PFSK-1 (cell line): ENCODE results near the gene CCSER2.

ENCODE experiments used
- FOXP2 ChIP-seq: optimal IDR thresholded peaks from 2 replicates; pipeline ENCODE3; 2011; ENCODE audit warnings: borderline replicate concordance, control low read depth, inconsistent platforms; ENCODE audit not compliant: insufficient read depth; ENCODE audit errors: extremely low read length, extremely low read depth
- POLR2AphosphoS5 ChIP-seq: IDR thresholded peaks from 2 replicates; pipeline ENCODE4 v1.6.1; 2012; ENCODE audit warnings: low read depth, mild to moderate bottlenecking, control low read depth, low read length, moderate library complexity
- REST ChIP-seq, 2 experiments: IDR thresholded peaks; 2 replicates each; pipeline versions ENCODE4 v1.6.1 to v1.8.0; 2011 to 2012; ENCODE audit warnings: low read depth in 2 of 2, low read length in 2 of 2, control low read depth in 1 of 2, inconsistent platforms in 1 of 2, mild to moderate bottlenecking in 1 of 2, moderate library complexity in 1 of 2; ENCODE audit not compliant: insufficient read depth in 1 of 2
- SIN3A ChIP-seq: IDR thresholded peaks from 2 replicates; pipeline ENCODE4 v1.6.1; 2012; ENCODE audit warnings: mild to moderate bottlenecking, low read length, moderate library complexity, borderline replicate concordance; ENCODE audit not compliant: insufficient read depth
- TAF1 ChIP-seq: IDR thresholded peaks from 2 replicates; pipeline ENCODE4 v1.6.1; 2012; ENCODE audit warnings: low read length, control low read depth, borderline replicate concordance; ENCODE audit not compliant: insufficient read depth

The CCSER2 gene

GRCh38 chr10:84367256-84367655 lies 38.9 kb downstream of the CCSER2 start:
- TF ChIP-seq SIN3A = no peak
- no peak for TF ChIP-seq FOXP2
- TF ChIP-seq POLR2AphosphoS5 = no peak
- no peak for TF ChIP-seq REST (IDR thresholded peaks at IDR 0.05; ENCODE audit: insufficient read depth in 1 of 2, low read depth in 2 of 2, low read length in 2 of 2)
- no peak for TF ChIP-seq TAF1

GRCh38 chr10:84368828-84369227 lies 40.4 kb downstream of the CCSER2 start:
- TF ChIP-seq TAF1 (no peak), POLR2AphosphoS5 (no peak), REST (IDR thresholded peaks at IDR 0.05; ENCODE audit: insufficient read depth in 1 of 2, low read depth in 2 of 2, low read length in 2 of 2) (no peak), FOXP2 (no peak), SIN3A (no peak)

GRCh38 chr10:84370283-84370682 lies 41.9 kb downstream of the CCSER2 start:
- TF ChIP-seq SIN3A (no peak), REST (IDR thresholded peaks at IDR 0.05; ENCODE audit: insufficient read depth in 1 of 2, low read depth in 2 of 2, low read length in 2 of 2) (no peak), POLR2AphosphoS5 (no peak), FOXP2 (no peak), TAF1 (no peak)

GRCh38 chr10:84371944-84372343 lies 43.6 kb downstream of the CCSER2 start:
- TF ChIP-seq FOXP2 (no peak), SIN3A (no peak), TAF1 (no peak), POLR2AphosphoS5 (no peak), REST (IDR thresholded peaks at IDR 0.05; ENCODE audit: insufficient read depth in 1 of 2, low read depth in 2 of 2, low read length in 2 of 2) (no peak)

- TF ChIP-seq FOXP2 (no peak), SIN3A (no peak), TAF1 (no peak), REST (IDR thresholded peaks at IDR 0.05; ENCODE audit: insufficient read depth in 1 of 2, low read depth in 2 of 2, low read length in 2 of 2) (no peak), POLR2AphosphoS5 (no peak)
Observed at GRCh38 chr10:84373000-84373399, 44.6 kb downstream of the CCSER2 start.
